ENCODE results near the gene LTA. TPM values are rescaled to one million over a fixed set of nuclear protein-coding genes. Genes with fewer than 3 reads are reported as not detected.
A peak's percentile ranks its signal among the peaks of the same experiment; 100 is the strongest.

LTA gene
- polyA plus RNA-seq, 1 donor (not counting 4 experiments of a cell fraction or from before 2014, with no cell fraction given): 0.04 TPM

- peak overlapping the region; percentile 70 for H3K27ac ChIP-seq (ENCODE audit: control insufficient read depth, insufficient read depth, low read length)
Observed at GRCh38 chr6:31576897-31577578, 4.9 kb downstream of the LTA start.

GRCh38 chr6:31577579-31577966, 5.5 kb downstream of the LTA start:
- no peak for TF ChIP-seq EZH2 (IDR thresholded peaks at IDR 0.05; ENCODE audit: low read length)
- no peak for TF ChIP-seq CTCF (optimal IDR thresholded peaks at IDR 0.05 in 1 of 3, IDR thresholded peaks at IDR 0.05 in 1 of 3, conservative IDR thresholded peaks at IDR 0.05 in 1 of 3; ENCODE audit: extremely low read depth in 1 of 3, insufficient read depth in 2 of 3, low read length in 3 of 3)
- no peak overlapping the region for H2AFZ ChIP-seq (ENCODE audit: control insufficient read depth, low read length)
- H3K27me3 ChIP-seq (ENCODE audit: control insufficient read depth, extremely low read depth, insufficient read depth, low read length): no peaks in the 10 kb centered on the region
- no peaks in the 10 kb centered on the region for H3K9me1 ChIP-seq (ENCODE audit: control insufficient read depth, extremely low read depth, insufficient read depth, low read length)
- no peaks in the 10 kb centered on the region for H4K20me1 ChIP-seq (ENCODE audit: control insufficient read depth, extremely low read depth, insufficient read depth, low read length)
- H3K27ac ChIP-seq (ENCODE audit: control insufficient read depth, insufficient read depth, low read length): peak overlapping the region; percentile 70
- H3K9ac ChIP-seq (ENCODE audit: control insufficient read depth, extremely low read depth, insufficient read depth, low read length): peak overlapping the region; percentile 26
- dilution Hi-C loops (cut with MboI; ENCODE audit: extremely low pct_ligation_motif_present, low sequenced_read_pairs): no loop called here
- no peaks in the 10 kb centered on the region for H3K79me2 ChIP-seq (ENCODE audit: control insufficient read depth, insufficient read depth, low read length)
- no peaks in the 10 kb centered on the region for H3K9me3 ChIP-seq (ENCODE audit: control insufficient read depth, low read depth, low read length)
- no peak overlapping the region for H3K4me3 ChIP-seq (ENCODE audit: control insufficient read depth in 2 of 3, extremely low read depth in 1 of 3, insufficient read depth in 2 of 3, low read depth in 1 of 3, low read length in 3 of 3)
- H3K36me3 ChIP-seq (ENCODE audit: control insufficient read depth in 2 of 2, extremely low read depth in 1 of 2, insufficient read depth in 2 of 2, low read length in 2 of 2): no peaks in the 10 kb centered on the region
- H3K4me1 ChIP-seq (ENCODE audit: control insufficient read depth, extremely low read depth, insufficient read depth, low read length): peaks cover 23% of the 10 kb centered on the region
- no peak for DNase-seq (ENCODE audit: low read depth, low spot score)
- FAIRE-seq: no peak
- H3K4me2 ChIP-seq (ENCODE audit: control insufficient read depth, extremely low read depth, insufficient read depth, low read depth, low read length): no peak overlapping the region

More at GRCh38 chr6:31576897-31577578, 4.9 kb downstream of the LTA start:
- H3K9me3 ChIP-seq (ENCODE audit: control insufficient read depth, low read depth, low read length): no peaks in the 10 kb centered on the region
- DNase-seq (ENCODE audit: low read depth, low spot score): no peak
- H3K79me2 ChIP-seq (ENCODE audit: control insufficient read depth, insufficient read depth, low read length): no peaks in the 10 kb centered on the region
- H2AFZ ChIP-seq (ENCODE audit: control insufficient read depth, low read length): no peak overlapping the region
- TF ChIP-seq CTCF (optimal IDR thresholded peaks at IDR 0.05 in 1 of 3, IDR thresholded peaks at IDR 0.05 in 1 of 3, conservative IDR thresholded peaks at IDR 0.05 in 1 of 3; ENCODE audit: extremely low read depth in 1 of 3, insufficient read depth in 2 of 3, low read length in 3 of 3) (no peak), EZH2 (IDR thresholded peaks at IDR 0.05; ENCODE audit: low read length) (no peak)
- H3K36me3 ChIP-seq (ENCODE audit: control insufficient read depth in 2 of 2, extremely low read depth in 1 of 2, insufficient read depth in 2 of 2, low read length in 2 of 2): no peaks in the 10 kb centered on the region
- dilution Hi-C loops (cut with MboI; ENCODE audit: extremely low pct_ligation_motif_present, low sequenced_read_pairs): no loop called here
- H3K4me1 ChIP-seq (ENCODE audit: control insufficient read depth, extremely low read depth, insufficient read depth, low read length): peaks cover 23% of the 10 kb centered on the region
- no peak overlapping the region for H3K4me2 ChIP-seq (ENCODE audit: control insufficient read depth, extremely low read depth, insufficient read depth, low read depth, low read length)
- H3K27me3 ChIP-seq (ENCODE audit: control insufficient read depth, extremely low read depth, insufficient read depth, low read length): no peaks in the 10 kb centered on the region
- FAIRE-seq: no peak
- no peak overlapping the region for H3K9ac ChIP-seq (ENCODE audit: control insufficient read depth, extremely low read depth, insufficient read depth, low read length)
- no peaks in the 10 kb centered on the region for H3K9me1 ChIP-seq (ENCODE audit: control insufficient read depth, extremely low read depth, insufficient read depth, low read length)
- no peak overlapping the region for H3K4me3 ChIP-seq (ENCODE audit: control insufficient read depth in 2 of 3, extremely low read depth in 1 of 3, insufficient read depth in 2 of 3, low read depth in 1 of 3, low read length in 3 of 3)
- no peaks in the 10 kb centered on the region for H4K20me1 ChIP-seq (ENCODE audit: control insufficient read depth, extremely low read depth, insufficient read depth, low read length)

Data from keratinocyte (primary cell).